Activated CD4-positive, alpha-beta T cell treated with anti-CD3 and anti-CD28 coated beads, Interleukin-2, amount 10 ng/mL, durations not matched to agents 7 days and 5 days (primary cell): ENCODE results near the gene OXSR1. TPM values are rescaled to one million over a fixed set of nuclear protein-coding genes. Genes with fewer than 3 reads are reported as not detected.

Source experiments
- CTCF ChIA-PET: fragments of 350-600 bp; sonication (Branson Sonifier 250); formaldehyde crosslinking; loops from one replicate; lab custom pipeline; 2021; ENCODE audit warnings: antibody characterized with exemption; lab: Charles Lee
- POLR2A ChIA-PET: fragments of 350-600 bp; sonication (Branson Sonifier 250); formaldehyde crosslinking; loops from one replicate; lab custom pipeline; 2021; ENCODE audit warnings: antibody characterized with exemption; lab: Charles Lee
- DNase-seq: peaks from one replicate; pipeline ENCODE4 v3.0.0-alpha.2; 2020
- H3K27ac Mint-ChIP-seq: one replicate; pipeline ENCODE4 v1.8.0; 2021; ENCODE audit warnings: mild to moderate bottlenecking, moderate library complexity, mixed read lengths
- H3K27me3 Mint-ChIP-seq: one replicate; pipeline ENCODE4 v1.8.0; 2021; ENCODE audit warnings: mixed read lengths
- H3K36me3 Mint-ChIP-seq: one replicate; pipeline ENCODE4 v1.8.0; 2021; ENCODE audit warnings: low read depth, mixed read lengths
- H3K4me1 Mint-ChIP-seq: one replicate; pipeline ENCODE4 v1.8.0; 2021; ENCODE audit warnings: mixed read lengths
- H3K4me3 Mint-ChIP-seq: one replicate; pipeline ENCODE4 v1.8.0; 2021; ENCODE audit warnings: mild to moderate bottlenecking, moderate library complexity, mixed read lengths
- H3K9me3 Mint-ChIP-seq: one replicate; pipeline ENCODE4 v1.8.0; 2021; ENCODE audit warnings: mixed read lengths
- total RNA-seq, 2 experiments: library from RNA; stranded (reverse); gene quantifications; one replicate each; pipeline ENCODE4 v1.2.3, GENCODE V29; 2021

OXSR1 gene
- total RNA-seq: 10 to 100 TPM; 52.4 to 57.3 TPM

- H3K9me3 Mint-ChIP-seq: no peaks in the 10 kb centered on the region
- H3K4me1 Mint-ChIP-seq: peaks cover 55% of the 10 kb centered on the region
- no peaks in the 10 kb centered on the region for H3K27me3 Mint-ChIP-seq
Measured at GRCh38 chr3:38164952-38165721, at the start of gene OXSR1. Gene OXSR1, plus strand, starts transcription at chr3:38165537. Its CDS starts 340 bp downstream, at chr3:38165877.

GRCh38 chr3:38115645-38116427 is 49.5 kb upstream of the OXSR1 start:
- POLR2A ChIA-PET: no interaction called here
- DNase-seq: no peak
- CTCF ChIA-PET: interaction anchor here (0.7 to 1.9 kb wide), 4 partner anchors 12 to 231 kb away, joined by 3 to 4 read pairs (median 4); partner anchors contain the start of gene XYLB
- Mint-ChIP-seq H3K4me3 (no peak overlapping the region), H3K36me3 (peaks cover 11% of the 10 kb centered on the region), H3K27ac (no peak overlapping the region), H3K27me3 (no peaks in the 10 kb centered on the region), H3K9me3 (no peaks in the 10 kb centered on the region), H3K4me1 (peaks cover 8% of the 10 kb centered on the region)

More at GRCh38 chr3:38164952-38165721, at the start of gene OXSR1:
- Mint-ChIP-seq H3K4me3 (peak within 1 kb of the TSS; percentile 95), H3K36me3 (peaks cover 22% of the 10 kb centered on the region), H3K27ac (peak within 1 kb of the TSS; percentile 100)
- peak; percentile 99 for DNase-seq
- CTCF ChIA-PET: interaction anchor here (0.8 to 3.1 kb wide), 12 partner anchors 12 to 181 kb away, joined by 3 to 23 read pairs (median 4); partner anchors contain the start of genes ACAA1 and XYLB
- POLR2A ChIA-PET: interaction anchor here (0.6 to 2.4 kb wide), 7 partner anchors 12 to 469 kb away, joined by 3 to 17 read pairs (median 3); partner anchors contain the start of genes ACAA1 and MYD88

- ChIA-PET CTCF (interaction anchor here (0.6 to 1.9 kb wide), 11 partner anchors 10 to 365 kb away, joined by 3 to 5 read pairs (median 3); partner anchors contain the start of genes OXSR1 and XYLB), POLR2A (interaction anchor here (0.5 kb wide), 1 partner anchor 1081 kb away, joined by 3 read pairs; no protein-coding TSS in a partner anchor)
- H3K36me3 Mint-ChIP-seq: peaks cover 13% of the 10 kb centered on the region
Measured at GRCh38 chr3:38116471-38117162, 48.7 kb upstream of the OXSR1 start.

GRCh38 chr3:38117163-38117716 is 48.1 kb upstream of the OXSR1 start:
- peaks cover 17% of the 10 kb centered on the region for H3K36me3 Mint-ChIP-seq
- CTCF ChIA-PET: interaction anchor here (0.6 to 1.9 kb wide), 13 partner anchors 9 to 364 kb away, joined by 3 to 5 read pairs (median 3); partner anchors contain the start of genes ACAA1, OXSR1 and XYLB

More at GRCh38 chr3:38116471-38117162, 48.7 kb upstream of the OXSR1 start:
- H3K4me1 Mint-ChIP-seq: peaks cover 8% of the 10 kb centered on the region
- no peak overlapping the region for H3K4me3 Mint-ChIP-seq
- H3K27ac Mint-ChIP-seq: no peak overlapping the region
- no peaks in the 10 kb centered on the region for H3K27me3 Mint-ChIP-seq
- no peak for DNase-seq
- H3K9me3 Mint-ChIP-seq: no peaks in the 10 kb centered on the region

GRCh38 chr3:38117748-38118420 is 47.5 kb upstream of the OXSR1 start:
- Mint-ChIP-seq H3K4me3 (no peak overlapping the region), H3K4me1 (peaks cover 8% of the 10 kb centered on the region), H3K36me3 (peaks cover 22% of the 10 kb centered on the region), H3K9me3 (no peaks in the 10 kb centered on the region), H3K27ac (no peak overlapping the region), H3K27me3 (no peaks in the 10 kb centered on the region)
- CTCF ChIA-PET: interaction anchor here (0.7 to 2.0 kb wide), 13 partner anchors 8 to 363 kb away, joined by 3 to 7 read pairs (median 4); partner anchors contain the start of gene ACAA1
- DNase-seq: peak; percentile 84
- POLR2A ChIA-PET: no interaction called here

More at GRCh38 chr3:38117163-38117716, 48.1 kb upstream of the OXSR1 start:
- Mint-ChIP-seq H3K9me3 (no peaks in the 10 kb centered on the region), H3K27ac (no peak overlapping the region), H3K4me3 (no peak overlapping the region), H3K4me1 (peaks cover 8% of the 10 kb centered on the region), H3K27me3 (no peaks in the 10 kb centered on the region)
- POLR2A ChIA-PET: no interaction called here
- DNase-seq: no peak

GRCh38 chr3:38118421-38119247 is 46.7 kb upstream of the OXSR1 start:
- Mint-ChIP-seq H3K27me3 (no peaks in the 10 kb centered on the region), H3K9me3 (no peaks in the 10 kb centered on the region), H3K4me1 (peaks cover 8% of the 10 kb centered on the region), H3K27ac (peak overlapping the region; percentile 46), H3K4me3 (no peak overlapping the region), H3K36me3 (peaks cover 28% of the 10 kb centered on the region)
- POLR2A ChIA-PET: no interaction called here
- CTCF ChIA-PET: interaction anchor here (0.9 to 2.0 kb wide), 11 partner anchors 9 to 228 kb away, joined by 3 to 15 read pairs (median 4); partner anchors contain the start of genes ACAA1 and XYLB
- no peak for DNase-seq

- H3K4me1 Mint-ChIP-seq: peaks cover 8% of the 10 kb centered on the region
- peaks cover 28% of the 10 kb centered on the region for H3K36me3 Mint-ChIP-seq
- H3K27me3 Mint-ChIP-seq: no peaks in the 10 kb centered on the region
- H3K4me3 Mint-ChIP-seq: no peak overlapping the region
- no peaks in the 10 kb centered on the region for H3K9me3 Mint-ChIP-seq
- H3K27ac Mint-ChIP-seq: peak overlapping the region; percentile 54
- POLR2A ChIA-PET: interaction anchor here (0.7 kb wide), 1 partner anchor 18 kb away, joined by 7 read pairs; the partner anchor contains the start of gene ACAA1
- CTCF ChIA-PET: interaction anchor here (0.9 to 2.0 kb wide), 8 partner anchors 9 to 227 kb away, joined by 3 to 15 read pairs (median 4); partner anchors contain the start of gene XYLB
- no peak for DNase-seq
Measured at GRCh38 chr3:38119248-38119544, 46.1 kb upstream of the OXSR1 start.

- H3K27ac Mint-ChIP-seq: peak overlapping the region; percentile 54
Measured at GRCh38 chr3:38119821-38120692, 45.3 kb upstream of the OXSR1 start.

GRCh38 chr3:38120693-38121450 is 44.5 kb upstream of the OXSR1 start:
- Mint-ChIP-seq H3K27me3 (no peaks in the 10 kb centered on the region), H3K27ac (no peak overlapping the region), H3K4me3 (no peak overlapping the region), H3K36me3 (peaks cover 44% of the 10 kb centered on the region), H3K4me1 (peaks cover 8% of the 10 kb centered on the region), H3K9me3 (no peaks in the 10 kb centered on the region)
- POLR2A ChIA-PET: no interaction called here
- DNase-seq: no peak
- CTCF ChIA-PET: interaction anchor here (0.6 to 1.8 kb wide), 2 partner anchors 223 to 851 kb away, joined by 4 to 6 read pairs; no protein-coding TSS in a partner anchor

More at GRCh38 chr3:38119821-38120692, 45.3 kb upstream of the OXSR1 start:
- POLR2A ChIA-PET: interaction anchor here (0.7 kb wide), 1 partner anchor 17 kb away, joined by 7 read pairs; the partner anchor contains the start of gene ACAA1
- no peak for DNase-seq
- Mint-ChIP-seq H3K27me3 (no peaks in the 10 kb centered on the region), H3K4me3 (no peak overlapping the region), H3K9me3 (no peaks in the 10 kb centered on the region), H3K36me3 (peaks cover 36% of the 10 kb centered on the region), H3K4me1 (peaks cover 8% of the 10 kb centered on the region)
- CTCF ChIA-PET: interaction anchor here (1.2 to 2.0 kb wide), 5 partner anchors 10 to 226 kb away, joined by 3 to 15 read pairs (median 4); partner anchors contain the start of gene XYLB
